ENCODE measurements around the gene DNAH14.

DNA sequence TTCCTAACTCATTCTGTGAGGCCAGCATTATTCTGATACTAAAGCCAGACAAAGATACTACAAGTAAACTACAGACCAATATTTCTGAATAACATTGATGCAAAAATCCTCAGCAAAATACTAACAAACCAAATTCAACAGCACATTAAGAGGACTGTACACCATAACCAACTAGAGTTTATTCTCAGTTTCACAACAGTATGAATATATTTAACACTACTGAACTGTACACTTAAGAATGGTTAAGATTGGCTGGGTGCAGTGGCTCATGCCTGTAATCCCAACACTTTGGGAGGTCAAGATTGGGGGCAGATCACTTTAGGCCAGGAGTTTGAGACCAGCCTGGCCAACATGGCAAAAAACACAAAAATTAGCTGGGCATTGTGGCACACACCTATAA is 421.4 kb downstream of the DNAH14 start:
- TF ChIP-seq, protein P1, sequence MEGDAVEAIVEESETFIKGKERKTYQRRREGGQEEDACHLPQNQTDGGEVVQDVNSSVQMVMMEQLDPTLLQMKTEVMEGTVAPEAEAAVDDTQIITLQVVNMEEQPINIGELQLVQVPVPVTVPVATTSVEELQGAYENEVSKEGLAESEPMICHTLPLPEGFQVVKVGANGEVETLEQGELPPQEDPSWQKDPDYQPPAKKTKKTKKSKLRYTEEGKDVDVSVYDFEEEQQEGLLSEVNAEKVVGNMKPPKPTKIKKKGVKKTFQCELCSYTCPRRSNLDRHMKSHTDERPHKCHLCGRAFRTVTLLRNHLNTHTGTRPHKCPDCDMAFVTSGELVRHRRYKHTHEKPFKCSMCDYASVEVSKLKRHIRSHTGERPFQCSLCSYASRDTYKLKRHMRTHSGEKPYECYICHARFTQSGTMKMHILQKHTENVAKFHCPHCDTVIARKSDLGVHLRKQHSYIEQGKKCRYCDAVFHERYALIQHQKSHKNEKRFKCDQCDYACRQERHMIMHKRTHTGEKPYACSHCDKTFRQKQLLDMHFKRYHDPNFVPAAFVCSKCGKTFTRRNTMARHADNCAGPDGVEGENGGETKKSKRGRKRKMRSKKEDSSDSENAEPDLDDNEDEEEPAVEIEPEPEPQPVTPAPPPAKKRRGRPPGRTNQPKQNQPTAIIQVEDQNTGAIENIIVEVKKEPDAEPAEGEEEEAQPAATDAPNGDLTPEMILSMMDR (tag by site-specific recombination; IDR thresholded peaks at IDR 0.05) = no peak
- TF ChIP-seq, protein P2, sequence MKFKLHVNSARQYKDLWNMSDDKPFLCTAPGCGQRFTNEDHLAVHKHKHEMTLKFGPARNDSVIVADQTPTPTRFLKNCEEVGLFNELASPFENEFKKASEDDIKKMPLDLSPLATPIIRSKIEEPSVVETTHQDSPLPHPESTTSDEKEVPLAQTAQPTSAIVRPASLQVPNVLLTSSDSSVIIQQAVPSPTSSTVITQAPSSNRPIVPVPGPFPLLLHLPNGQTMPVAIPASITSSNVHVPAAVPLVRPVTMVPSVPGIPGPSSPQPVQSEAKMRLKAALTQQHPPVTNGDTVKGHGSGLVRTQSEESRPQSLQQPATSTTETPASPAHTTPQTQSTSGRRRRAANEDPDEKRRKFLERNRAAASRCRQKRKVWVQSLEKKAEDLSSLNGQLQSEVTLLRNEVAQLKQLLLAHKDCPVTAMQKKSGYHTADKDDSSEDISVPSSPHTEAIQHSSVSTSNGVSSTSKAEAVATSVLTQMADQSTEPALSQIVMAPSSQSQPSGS (tag by site-specific recombination; IDR thresholded peaks at IDR 0.05; ENCODE audit: low read depth) = no peak
- no peak for TF ChIP-seq YY1 (tag by site-specific recombination; IDR thresholded peaks at IDR 0.05)
